Uterus (tissue), 2 donors: ENCODE measurements around the gene PURA.

ENCODE experiments used
- CTCF ChIP-seq, 4 experiments: fragments of 200-600 bp in 2 of 4; fragments of 450-650 bp in 2 of 4; sonication (generic) in 2 of 4; IDR thresholded peaks; one replicate each; pipeline ENCODE4 v1.5.1; 2016 to 2019; ENCODE audit warnings: antibody characterized with exemption in 4 of 4, mild to moderate bottlenecking in 2 of 4, moderate library complexity in 1 of 4
- POLR2A ChIP-seq, 2 donors: fragments of 450-650 bp; IDR thresholded peaks; one replicate each; pipeline ENCODE4 v1.6.1; 2016; ENCODE audit warnings: antibody characterized with exemption in 2 of 2, mild to moderate bottlenecking in 1 of 2, moderate library complexity in 1 of 2

DNA sequence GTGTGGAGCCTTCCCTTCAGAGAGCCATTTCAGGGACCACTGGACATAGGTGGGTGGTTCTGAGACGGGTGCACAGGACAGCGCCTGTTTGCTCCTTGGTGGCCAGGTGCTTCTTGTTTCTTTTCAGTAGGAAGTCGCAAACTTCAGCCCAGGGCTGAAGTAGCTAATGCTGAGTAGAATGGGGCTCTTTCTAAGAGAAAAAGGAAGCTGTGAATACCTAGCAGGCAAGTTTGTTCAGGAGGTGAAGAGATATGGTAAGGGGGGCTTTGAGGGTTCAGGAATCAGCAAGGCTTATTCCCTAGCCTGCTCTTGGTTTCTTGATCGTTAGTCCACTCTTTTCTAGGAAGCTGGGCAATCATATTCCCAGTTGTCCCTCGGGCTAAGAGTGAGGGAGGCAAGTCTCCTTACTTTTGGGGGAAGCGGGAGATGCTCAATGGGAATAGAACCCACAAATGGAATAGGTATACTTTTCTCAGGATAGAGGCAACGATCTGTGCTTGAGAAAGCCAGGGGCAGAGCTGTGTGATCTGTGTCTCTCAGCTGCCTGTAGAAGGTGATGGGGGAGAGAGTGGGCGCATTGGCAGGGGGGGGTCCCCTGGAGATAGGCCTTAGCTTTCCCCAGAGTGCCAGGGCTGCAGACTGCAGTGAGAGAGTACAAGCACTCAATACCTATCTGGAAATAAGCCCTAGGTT, 1.9 kb upstream of the PURA start:
- TF ChIP-seq CTCF (IDR thresholded peaks at IDR 0.05) (no peak), POLR2A (IDR thresholded peaks at IDR 0.05) (no peak)
